Endodermal cell (in vitro differentiated cells): ENCODE results near the gene AMH. TPM values are rescaled to one million over a fixed set of nuclear protein-coding genes. Genes with fewer than 3 reads are reported as not detected.
"Not testable (repeated sequence)": the region's sequence is repeated elsewhere in the genome, so short reads cannot be mapped to it uniquely, and the experiment has no call there.

ENCODE experiments used
- DNase-seq: peaks from one replicate; pipeline ENCODE4 v3.0.0-alpha.2; 2017
- H3K27ac ChIP-seq: 2 replicates; pipeline ENCODE4 v1.5.1; 2013; ENCODE audit warnings: mild to moderate bottlenecking, low read depth, low read length, moderate library complexity
- H3K27me3 ChIP-seq: 2 replicates; pipeline ENCODE4 v1.6.1; 2013; ENCODE audit warnings: mild to moderate bottlenecking, low read length, moderate library complexity; ENCODE audit not compliant: insufficient read depth, control insufficient read depth, poor library complexity, severe bottlenecking
- H3K36me3 ChIP-seq: 2 replicates; pipeline ENCODE4 v1.7.0; 2013; ENCODE audit warnings: mild to moderate bottlenecking, low read length, moderate library complexity; ENCODE audit not compliant: control insufficient read depth, insufficient read depth
- H3K4me1 ChIP-seq: one replicate; pipeline ENCODE4 v1.7.0; 2013; ENCODE audit warnings: low read length; ENCODE audit not compliant: control insufficient read depth, insufficient read depth
- H3K4me3 ChIP-seq: 2 replicates; pipeline ENCODE4 v1.5.1; 2013; ENCODE audit warnings: mild to moderate bottlenecking, low read length, moderate library complexity
- H3K9ac ChIP-seq: 2 replicates; pipeline ENCODE4 v1.6.1; 2013; ENCODE audit warnings: mild to moderate bottlenecking, low read length, moderate library complexity; ENCODE audit not compliant: poor library complexity, severe bottlenecking; ENCODE audit errors: extremely low read depth
- H3K9me3 ChIP-seq: 2 replicates; pipeline ENCODE4 v1.6.1; 2013; ENCODE audit warnings: mild to moderate bottlenecking, low read length, moderate library complexity; ENCODE audit not compliant: control insufficient read depth
- H3K27ac Mint-ChIP-seq: 2 replicates; pipeline ENCODE4 v1.8.0; 2020; ENCODE audit warnings: mixed read lengths
- H3K27me3 Mint-ChIP-seq: 2 replicates; pipeline ENCODE4 v1.8.0; 2021; ENCODE audit warnings: mild to moderate bottlenecking, mixed read lengths; ENCODE audit not compliant: insufficient read depth
- H3K36me3 Mint-ChIP-seq: 2 replicates; pipeline ENCODE4 v1.8.0; 2020; ENCODE audit warnings: low read depth, mixed read lengths
- H3K4me1 Mint-ChIP-seq: 2 replicates; pipeline ENCODE4 v1.8.0; 2020; ENCODE audit warnings: mixed read lengths
- H3K4me3 Mint-ChIP-seq: 2 replicates; pipeline ENCODE4 v1.8.0; 2020; ENCODE audit warnings: mild to moderate bottlenecking, moderate library complexity, mixed read lengths
- H3K9me3 Mint-ChIP-seq: 2 replicates; pipeline ENCODE4 v1.8.0; 2020; ENCODE audit warnings: mild to moderate bottlenecking, mixed read lengths
- CTCF ChIP-seq: fragments of 200-600 bp; sonication (generic); conservative IDR thresholded peaks from 2 replicates; pipeline ENCODE4 v1.5.0; 2021; ENCODE audit warnings: antibody characterized with exemption, mild to moderate bottlenecking
- WGBS, 2 experiments: methylation state at CpG; one replicate each; pipeline versions ENCODE4 v1.1.5 to v1.1.7; 2013; ENCODE audit warnings: missing lambda C conversion rate in 2 of 2, mixed read lengths in 1 of 2; ENCODE audit not compliant: insufficient coverage in 1 of 2, insufficient read length in 1 of 2; 5-methylcytosine and 5-hydroxymethylcytosine counted together
- long read RNA-seq, 4 experiments: library from polyadenylated mRNA in 2 of 4; library from RNA in 1 of 4; library from capped mRNA in 1 of 4; stranded (forward) in 3 of 4; unstranded in 1 of 4; transcript quantifications; one replicate each; pipeline ENCODE4 v2.0.0, GENCODE V29; 2020 to 2021; ENCODE audit warnings: inconsistent platforms in 1 of 4
- polyA plus RNA-seq, 2 experiments: library from polyadenylated mRNA; stranded (reverse); fragments of 50-300 nt; gene quantifications; one replicate each; pipeline ENCODE4 v1.2.3, GENCODE V29; 2013
- total RNA-seq, 2 donors: library from RNA; stranded (reverse); fragmentation: NEBNext Ultra II Directional in 1 of 2; extraction: Animal tissue kit (Norgen Biotek cat#: 25700) in 1 of 2; gene quantifications; 2 replicates in 1 of 2; 3 replicates in 1 of 2; pipeline ENCODE4 v1.2.1, GENCODE V29; 2021

Gene AMH
- total RNA-seq: 10 to 100 TPM; 20.5 to 35.1 TPM
- polyA plus RNA-seq (2013, experiment 1 of 2): 4.8 TPM
- 5.6 TPM for polyA plus RNA-seq (2013, experiment 2 of 2)
- long read RNA-seq, experiment 1, partial matches to known transcripts: 2 of 5 reads
- long read RNA-seq, experiment 1, other reads (novel, unspliced or antisense): 0 of 5 reads
- long read RNA-seq, experiment 2, transcript AMH-202 (3 exons, 1,686 nt): major isoform, 7 of 9 reads
- long read RNA-seq, experiment 2, partial matches to known transcripts: 0 of 9 reads
- long read RNA-seq, experiment 2, other reads (novel, unspliced or antisense): 1 of 9 reads
- long read RNA-seq, experiment 3, partial matches to known transcripts: 0 of 2 reads
- long read RNA-seq, experiment 3, other reads (novel, unspliced or antisense): 1 of 2 reads
- long read RNA-seq, experiment 4: 0 reads

GRCh38 chr19:2249010-2249866 is at the start of gene AMH:
Gene AMH (plus strand): TSS chr19:2249323. CDS start chr19:2249333, 10 bp downstream.
- no peaks in the 10 kb centered on the region for H3K4me1 ChIP-seq
- no peaks in the 10 kb centered on the region for H3K9me3 ChIP-seq
- Mint-ChIP-seq H3K4me1 (peaks cover 3% of the 10 kb centered on the region), H3K9me3 (no peaks in the 10 kb centered on the region), H3K36me3 (peaks cover 16% of the 10 kb centered on the region), H3K27me3 (peaks cover 10% of the 10 kb centered on the region), H3K4me3 (no peak within 1 kb of the TSS), H3K27ac (no peak within 1 kb of the TSS)
- no peak within 1 kb of the TSS for H3K9ac ChIP-seq
- peaks cover 16% of the 10 kb centered on the region for H3K27me3 ChIP-seq
- peak; percentile 58 for DNase-seq
- peak within 1 kb of the TSS; percentile 38 for H3K27ac ChIP-seq
- H3K4me3 ChIP-seq: no peak within 1 kb of the TSS
- no peak for TF ChIP-seq CTCF
- WGBS, 2 experiments: 83 to 88% methylated on average over 10 to 27 of the region's 27 CpGs
- H3K36me3 ChIP-seq: peaks cover 27% of the 10 kb centered on the region

GRCh38 chr19:2199861-2200623 is 49.1 kb upstream of the AMH start:
- no peak overlapping the region for H3K4me3 ChIP-seq
- no peak overlapping the region for H3K27ac Mint-ChIP-seq
- peak overlapping the region; percentile 72 for H3K27ac ChIP-seq
- no peaks in the 10 kb centered on the region for H3K9me3 Mint-ChIP-seq
- H3K9me3 ChIP-seq: no peaks in the 10 kb centered on the region
- peaks cover 23% of the 10 kb centered on the region for H3K36me3 Mint-ChIP-seq
- DNase-seq: no peak
- no peaks in the 10 kb centered on the region for H3K27me3 ChIP-seq
- H3K4me3 Mint-ChIP-seq: no peak overlapping the region
- H3K4me1 Mint-ChIP-seq: no peaks in the 10 kb centered on the region
- 94 to 98% methylated on average over 18 to 37 of the region's 37 CpGs for WGBS, 2 experiments
- no peaks in the 10 kb centered on the region for H3K4me1 ChIP-seq
- peaks cover 16% of the 10 kb centered on the region for H3K36me3 ChIP-seq
- no peak for TF ChIP-seq CTCF
- H3K27me3 Mint-ChIP-seq: no peaks in the 10 kb centered on the region
- no peak overlapping the region for H3K9ac ChIP-seq

- Histone ChIP-seq H3K36me3 (peaks cover 16% of the 10 kb centered on the region), H3K27ac (peak overlapping the region; percentile 90)
- not testable (repeated sequence) for H3K27me3 Mint-ChIP-seq, H3K4me1 ChIP-seq, H3K4me3 Mint-ChIP-seq, H3K27me3 ChIP-seq, H3K9ac ChIP-seq, H3K4me3 ChIP-seq, H3K9me3 ChIP-seq, H3K9me3 Mint-ChIP-seq, H3K4me1 Mint-ChIP-seq, DNase-seq
- Mint-ChIP-seq H3K27ac (peak overlapping the region; percentile 85), H3K36me3 (peaks cover 28% of the 10 kb centered on the region)
- 96 to 97% methylated on average over 45 to 50 of the region's 50 CpGs for WGBS, 2 experiments
Observed at GRCh38 chr19:2200624-2201294, 48.4 kb upstream of the AMH start.
